ENCODE measurements around the gene CACNA1B.
"Not testable (repeated sequence)": the region's sequence is repeated elsewhere in the genome, so short reads cannot be mapped to it uniquely, and the experiment has no call there.

Gene CACNA1B

DNA sequence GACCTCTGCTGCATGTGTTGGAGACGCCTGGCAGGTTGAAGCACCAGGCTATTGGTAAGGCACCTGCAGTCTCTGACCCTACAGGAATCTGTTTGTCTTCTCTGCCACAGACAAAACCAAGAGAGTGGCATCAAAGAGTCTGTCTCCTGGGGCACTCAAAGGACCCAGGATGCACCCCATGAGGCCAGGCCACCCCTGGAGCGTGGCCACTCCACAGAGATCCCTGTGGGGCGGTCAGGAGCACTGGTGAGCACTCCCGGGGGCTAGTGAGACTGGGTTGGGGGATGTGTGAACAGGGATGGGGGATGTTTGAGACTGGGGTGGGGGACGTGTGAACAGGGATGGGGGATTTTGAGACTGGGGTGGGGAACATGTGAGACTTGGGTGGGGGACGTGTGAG lies 240.3 kb downstream of the CACNA1B start:
- Histone ChIP-seq H3K27me3 (ENCODE audit: control insufficient read depth in 1 of 2, insufficient read depth in 2 of 2, low read length in 2 of 2) (peaks cover 0 to 9% of the 10 kb centered on the region in 2 donors), H3K36me3 (ENCODE audit: insufficient read depth, low read length) (no peaks in the 10 kb centered on the region), H3K27ac (ENCODE audit: low read depth, low read length) (no peak overlapping the region), H3K9me3 (ENCODE audit: low read length) (no peaks in the 10 kb centered on the region), H3K4me3 (ENCODE audit: low read depth in 1 of 2, low read length in 2 of 2) (no peak overlapping the region), H3K4me1 (ENCODE audit: insufficient read depth, low read length) (no peaks in the 10 kb centered on the region), H3K9ac (ENCODE audit: low read length) (no peak overlapping the region)

DNA sequence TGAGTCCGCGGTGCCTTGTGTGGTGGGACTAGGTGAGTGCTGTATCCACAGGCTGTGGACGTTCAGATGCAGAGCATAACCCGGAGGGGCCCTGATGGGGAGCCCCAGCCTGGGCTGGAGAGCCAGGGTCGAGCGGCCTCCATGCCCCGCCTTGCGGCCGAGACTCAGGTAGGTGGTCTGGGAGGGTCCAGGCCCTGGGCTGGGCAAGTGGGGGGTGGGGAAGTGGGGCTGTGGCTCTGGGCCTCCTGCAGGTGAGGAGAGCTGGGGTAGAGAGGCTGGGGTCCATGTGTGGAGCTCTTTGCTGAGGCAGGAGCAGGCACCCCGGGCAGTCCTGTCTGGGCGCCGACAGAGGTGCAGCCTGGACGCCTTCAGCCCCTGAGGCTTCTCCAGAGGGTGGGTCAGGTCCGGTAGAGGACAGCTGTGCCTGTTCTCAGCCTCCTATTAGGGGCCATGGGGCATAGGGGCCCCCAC lies 241.1 kb downstream of the CACNA1B start:
- Histone ChIP-seq H3K9me3 (ENCODE audit: low read length) (no peaks in the 10 kb centered on the region), H3K36me3 (ENCODE audit: insufficient read depth, low read length) (no peaks in the 10 kb centered on the region), H3K4me3 (ENCODE audit: low read depth in 1 of 2, low read length in 2 of 2) (no peak overlapping the region), H3K4me1 (ENCODE audit: insufficient read depth, low read length) (no peaks in the 10 kb centered on the region), H3K9ac (ENCODE audit: low read length) (no peak overlapping the region), H3K27ac (ENCODE audit: low read depth, low read length) (no peak overlapping the region), H3K27me3 (ENCODE audit: control insufficient read depth in 1 of 2, insufficient read depth in 2 of 2, low read length in 2 of 2) (peaks cover 0 to 9% of the 10 kb centered on the region in 2 donors)

DNA sequence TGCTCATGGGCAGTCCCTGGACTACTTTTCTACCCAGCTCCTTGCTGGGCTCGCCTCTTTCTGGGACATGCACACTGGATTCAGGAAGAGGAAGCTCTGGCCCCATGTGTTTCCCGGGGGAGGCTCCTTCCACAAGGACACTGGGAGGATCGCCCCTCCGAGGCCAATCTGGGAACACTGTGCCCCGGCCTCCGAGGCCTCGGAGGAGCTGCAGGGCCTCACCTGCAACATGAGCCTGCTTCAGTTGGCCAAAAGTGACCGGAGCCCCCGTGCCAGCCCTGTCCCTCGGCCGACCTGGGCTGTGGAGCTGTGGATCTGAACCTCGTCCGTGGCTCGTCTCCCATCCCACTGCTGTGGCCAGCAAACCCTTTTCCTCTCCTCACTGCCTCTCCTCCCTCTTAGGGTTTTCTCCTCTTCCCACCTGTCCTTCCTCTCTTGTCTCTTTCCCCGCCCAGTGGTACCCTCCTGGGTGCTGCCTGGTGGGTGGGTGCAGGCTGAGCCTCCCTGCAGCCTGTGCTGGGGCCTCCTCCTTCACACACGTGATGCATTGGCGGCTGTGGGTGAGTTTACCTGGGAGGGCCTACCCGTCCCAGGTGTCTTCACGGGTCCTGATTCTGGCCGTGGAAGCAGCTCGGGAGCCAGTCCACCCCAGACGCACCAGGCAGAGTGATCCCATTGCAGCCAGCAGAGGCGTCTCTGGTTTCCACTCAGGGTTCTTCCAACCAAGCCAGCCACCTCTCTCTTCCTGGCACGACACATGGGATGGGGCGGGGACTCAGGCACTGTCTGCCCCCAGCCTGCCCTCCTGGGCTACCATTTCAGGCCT lies 241.8 kb downstream of the CACNA1B start:
- Histone ChIP-seq H3K4me3 (ENCODE audit: low read depth in 1 of 2, low read length in 2 of 2) (no peak overlapping the region), H3K36me3 (ENCODE audit: insufficient read depth, low read length) (no peaks in the 10 kb centered on the region), H3K27ac (ENCODE audit: low read depth, low read length) (no peak overlapping the region), H3K9me3 (ENCODE audit: low read length) (no peaks in the 10 kb centered on the region), H3K27me3 (ENCODE audit: control insufficient read depth in 1 of 2, insufficient read depth in 2 of 2, low read length in 2 of 2) (peaks cover 0 to 9% of the 10 kb centered on the region in 2 donors), H3K4me1 (ENCODE audit: insufficient read depth, low read length) (no peaks in the 10 kb centered on the region), H3K9ac (ENCODE audit: low read length) (no peak overlapping the region)

DNA sequence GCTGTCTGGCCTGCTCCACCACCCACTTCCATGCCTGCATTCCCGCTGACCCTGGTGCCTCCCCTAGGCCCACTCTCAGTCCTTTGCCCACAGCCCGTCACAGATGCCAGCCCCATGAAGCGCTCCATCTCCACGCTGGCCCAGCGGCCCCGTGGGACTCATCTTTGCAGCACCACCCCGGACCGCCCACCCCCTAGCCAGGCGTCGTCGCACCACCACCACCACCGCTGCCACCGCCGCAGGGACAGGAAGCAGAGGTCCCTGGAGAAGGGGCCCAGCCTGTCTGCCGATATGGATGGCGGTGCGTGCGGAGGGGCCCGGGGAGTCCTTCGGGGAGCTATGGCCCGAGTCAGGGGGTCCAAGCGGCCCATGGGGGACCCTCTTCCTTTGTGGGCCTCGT lies 242.5 kb downstream of the CACNA1B start:
- peaks cover 0 to 9% of the 10 kb centered on the region in 2 donors for H3K27me3 ChIP-seq (ENCODE audit: control insufficient read depth in 1 of 2, insufficient read depth in 2 of 2, low read length in 2 of 2)
- no peaks in the 10 kb centered on the region for H3K4me1 ChIP-seq (ENCODE audit: insufficient read depth, low read length)
- H3K9ac ChIP-seq (ENCODE audit: low read length): no peak overlapping the region
- H3K4me3 ChIP-seq (ENCODE audit: low read depth in 1 of 2, low read length in 2 of 2): no peak overlapping the region
- H3K9me3 ChIP-seq (ENCODE audit: low read length): no peaks in the 10 kb centered on the region
- H3K27ac ChIP-seq (ENCODE audit: low read depth, low read length): no peak overlapping the region
- no peaks in the 10 kb centered on the region for H3K36me3 ChIP-seq (ENCODE audit: insufficient read depth, low read length)

DNA sequence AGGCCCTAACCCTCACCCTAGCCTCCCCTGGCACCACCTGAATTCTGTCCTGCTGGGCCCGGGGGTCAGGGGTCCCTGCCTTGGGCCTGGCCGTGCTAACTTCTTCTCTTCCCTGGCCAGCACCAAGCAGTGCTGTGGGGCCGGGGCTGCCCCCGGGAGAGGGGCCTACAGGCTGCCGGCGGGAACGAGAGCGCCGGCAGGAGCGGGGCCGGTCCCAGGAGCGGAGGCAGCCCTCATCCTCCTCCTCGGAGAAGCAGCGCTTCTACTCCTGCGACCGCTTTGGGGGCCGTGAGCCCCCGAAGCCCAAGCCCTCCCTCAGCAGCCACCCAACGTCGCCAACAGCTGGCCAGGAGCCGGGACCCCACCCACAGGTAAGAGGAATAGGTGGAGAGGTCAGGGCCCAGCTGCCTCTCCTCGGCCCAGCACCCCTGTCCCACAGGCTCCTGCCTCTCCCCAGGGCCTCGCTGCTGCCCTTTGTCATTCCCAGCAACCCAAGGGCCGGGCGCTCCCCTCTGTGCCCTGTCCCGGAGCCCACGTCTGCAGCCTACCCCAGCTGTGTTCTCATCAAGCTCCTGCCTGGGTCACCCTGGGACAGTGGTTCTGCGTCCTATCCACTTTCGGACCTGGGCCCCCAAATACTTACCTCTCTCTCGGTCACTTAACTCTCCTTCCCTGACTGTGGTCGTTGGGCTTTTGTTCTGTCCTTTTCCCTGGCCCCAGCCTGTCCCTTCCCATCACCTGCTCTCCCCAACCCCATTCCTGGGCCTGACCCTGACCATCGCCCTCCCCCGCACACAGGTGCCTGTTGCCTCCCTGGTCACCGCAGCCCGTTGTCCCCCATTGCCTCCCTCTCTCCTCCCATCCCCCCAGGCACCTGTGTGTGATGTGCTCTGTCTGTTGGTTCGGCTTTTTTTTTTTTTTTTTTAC lies 243.2 kb downstream of the CACNA1B start:
- Histone ChIP-seq H3K27ac (ENCODE audit: low read depth, low read length) (no peak overlapping the region), H3K36me3 (ENCODE audit: insufficient read depth, low read length) (no peaks in the 10 kb centered on the region), H3K4me1 (ENCODE audit: insufficient read depth, low read length) (no peaks in the 10 kb centered on the region), H3K4me3 (ENCODE audit: low read depth in 1 of 2, low read length in 2 of 2) (no peak overlapping the region), H3K27me3 (ENCODE audit: control insufficient read depth in 1 of 2, insufficient read depth in 2 of 2, low read length in 2 of 2) (peaks cover 0 to 9% of the 10 kb centered on the region in 2 donors), H3K9me3 (ENCODE audit: low read length) (no peaks in the 10 kb centered on the region), H3K9ac (ENCODE audit: low read length) (no peak overlapping the region)

DNA sequence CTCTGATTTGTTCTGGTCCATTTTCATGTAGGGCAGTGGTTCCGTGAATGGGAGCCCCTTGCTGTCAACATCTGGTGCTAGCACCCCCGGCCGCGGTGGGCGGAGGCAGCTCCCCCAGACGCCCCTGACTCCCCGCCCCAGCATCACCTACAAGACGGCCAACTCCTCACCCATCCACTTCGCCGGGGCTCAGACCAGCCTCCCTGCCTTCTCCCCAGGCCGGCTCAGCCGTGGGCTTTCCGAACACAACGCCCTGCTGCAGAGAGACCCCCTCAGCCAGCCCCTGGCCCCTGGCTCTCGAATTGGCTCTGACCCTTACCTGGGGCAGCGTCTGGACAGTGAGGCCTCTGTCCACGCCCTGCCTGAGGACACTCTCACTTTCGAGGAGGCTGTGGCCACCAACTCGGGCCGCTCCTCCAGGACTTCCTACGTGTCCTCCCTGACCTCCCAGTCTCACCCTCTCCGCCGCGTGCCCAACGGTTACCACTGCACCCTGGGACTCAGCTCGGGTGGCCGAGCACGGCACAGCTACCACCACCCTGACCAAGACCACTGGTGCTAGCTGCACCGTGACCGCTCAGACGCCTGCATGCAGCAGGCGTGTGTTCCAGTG lies 244.0 kb downstream of the CACNA1B start:
- no peaks in the 10 kb centered on the region for H3K36me3 ChIP-seq (ENCODE audit: insufficient read depth, low read length)
- H3K9ac ChIP-seq (ENCODE audit: low read length): no peak overlapping the region
- H3K27me3 ChIP-seq (ENCODE audit: control insufficient read depth in 1 of 2, insufficient read depth in 2 of 2, low read length in 2 of 2): peaks cover 0 to 9% of the 10 kb centered on the region in 2 donors
- H3K27ac ChIP-seq (ENCODE audit: low read depth, low read length): no peak overlapping the region
- H3K9me3 ChIP-seq (ENCODE audit: low read length): no peaks in the 10 kb centered on the region
- no peaks in the 10 kb centered on the region for H3K4me1 ChIP-seq (ENCODE audit: insufficient read depth, low read length)
- no peak overlapping the region for H3K4me3 ChIP-seq (ENCODE audit: low read depth in 1 of 2, low read length in 2 of 2)

DNA sequence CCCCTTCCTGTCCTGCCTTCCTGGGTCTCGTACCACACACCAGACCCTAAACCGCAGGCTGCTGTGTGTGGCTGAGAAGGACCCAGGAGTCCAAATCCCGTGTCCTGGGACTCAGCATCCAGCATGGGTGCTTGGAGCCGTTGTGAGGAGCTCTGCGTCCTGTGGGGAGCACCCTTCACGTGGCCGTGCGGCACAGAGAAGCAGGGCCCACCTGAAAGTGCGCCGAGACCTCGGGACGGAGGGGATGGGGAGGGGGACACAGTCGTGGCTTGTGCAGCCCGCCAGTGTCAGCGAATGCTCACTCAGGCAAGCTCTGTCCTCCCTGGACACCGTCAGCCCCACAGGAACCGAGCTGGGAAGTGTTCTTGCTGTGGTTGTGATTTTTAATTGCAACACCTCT lies 244.6 kb downstream of the CACNA1B start:
- Histone ChIP-seq H3K4me3 (ENCODE audit: low read depth in 1 of 2, low read length in 2 of 2) (no peak overlapping the region), H3K27ac (ENCODE audit: low read depth, low read length) (no peak overlapping the region), H3K27me3 (ENCODE audit: control insufficient read depth in 1 of 2, insufficient read depth in 2 of 2, low read length in 2 of 2) (peaks cover 0 to 9% of the 10 kb centered on the region in 2 donors), H3K36me3 (ENCODE audit: insufficient read depth, low read length) (no peaks in the 10 kb centered on the region), H3K9ac (ENCODE audit: low read length) (no peak overlapping the region), H3K4me1 (ENCODE audit: insufficient read depth, low read length) (no peaks in the 10 kb centered on the region), H3K9me3 (ENCODE audit: low read length) (no peaks in the 10 kb centered on the region)

DNA sequence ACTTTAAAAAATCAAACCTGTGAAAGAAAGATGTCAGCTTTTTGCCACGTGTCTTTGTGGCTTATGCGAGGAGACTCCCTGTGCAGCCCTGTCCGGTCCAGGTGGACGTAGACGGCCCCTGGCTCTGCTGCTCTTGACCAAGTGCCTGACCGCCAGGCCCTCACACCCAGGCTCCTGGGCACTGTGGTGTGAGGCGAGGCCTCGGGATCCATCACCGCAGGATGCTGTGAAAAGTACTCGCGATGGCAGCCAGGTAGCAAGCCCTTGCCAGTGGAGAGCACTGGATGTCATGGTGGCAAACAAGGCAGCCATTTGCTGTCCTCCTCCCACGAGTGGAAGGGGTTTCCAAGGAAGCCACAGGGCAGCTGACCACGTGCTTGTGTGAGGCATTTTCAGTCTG lies 245.1 kb downstream of the CACNA1B start:
- Histone ChIP-seq H3K9ac (ENCODE audit: low read length) (no peak overlapping the region), H3K4me1 (ENCODE audit: insufficient read depth, low read length) (no peaks in the 10 kb centered on the region), H3K27me3 (ENCODE audit: control insufficient read depth in 1 of 2, insufficient read depth in 2 of 2, low read length in 2 of 2) (peaks cover 0 to 9% of the 10 kb centered on the region in 2 donors), H3K36me3 (ENCODE audit: insufficient read depth, low read length) (no peaks in the 10 kb centered on the region), H3K27ac (ENCODE audit: low read depth, low read length) (no peak overlapping the region), H3K4me3 (ENCODE audit: low read depth in 1 of 2, low read length in 2 of 2) (no peak overlapping the region), H3K9me3 (ENCODE audit: low read length) (no peaks in the 10 kb centered on the region)

DNA sequence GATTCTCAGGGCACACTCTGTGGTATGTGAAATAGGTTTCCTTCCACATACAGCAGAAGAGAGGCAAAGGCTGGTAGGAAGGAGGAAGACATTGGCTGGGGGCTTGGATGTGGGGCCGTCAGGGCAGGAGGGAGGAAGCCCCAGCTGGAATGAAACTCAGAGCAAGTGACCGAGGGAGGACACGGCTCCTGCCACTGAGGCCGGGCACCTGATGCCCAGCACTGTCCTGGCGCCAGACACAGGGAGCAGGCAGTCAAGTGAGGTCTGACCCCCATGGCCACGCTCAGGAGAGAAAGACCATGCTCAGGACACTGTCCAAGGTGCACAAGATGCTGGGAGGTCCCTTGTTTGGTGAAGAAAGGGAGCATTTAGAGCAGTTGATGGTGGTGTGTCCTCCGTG lies 245.5 kb downstream of the CACNA1B start:
- Histone ChIP-seq H3K9ac (ENCODE audit: low read length) (no peak overlapping the region), H3K4me3 (ENCODE audit: low read depth in 1 of 2, low read length in 2 of 2) (no peak overlapping the region), H3K27me3 (ENCODE audit: control insufficient read depth in 1 of 2, insufficient read depth in 2 of 2, low read length in 2 of 2) (peaks cover 0 to 9% of the 10 kb centered on the region in 2 donors), H3K9me3 (ENCODE audit: low read length) (no peaks in the 10 kb centered on the region), H3K27ac (ENCODE audit: low read depth, low read length) (no peak overlapping the region), H3K36me3 (ENCODE audit: insufficient read depth, low read length) (no peaks in the 10 kb centered on the region), H3K4me1 (ENCODE audit: insufficient read depth, low read length) (no peaks in the 10 kb centered on the region)

DNA sequence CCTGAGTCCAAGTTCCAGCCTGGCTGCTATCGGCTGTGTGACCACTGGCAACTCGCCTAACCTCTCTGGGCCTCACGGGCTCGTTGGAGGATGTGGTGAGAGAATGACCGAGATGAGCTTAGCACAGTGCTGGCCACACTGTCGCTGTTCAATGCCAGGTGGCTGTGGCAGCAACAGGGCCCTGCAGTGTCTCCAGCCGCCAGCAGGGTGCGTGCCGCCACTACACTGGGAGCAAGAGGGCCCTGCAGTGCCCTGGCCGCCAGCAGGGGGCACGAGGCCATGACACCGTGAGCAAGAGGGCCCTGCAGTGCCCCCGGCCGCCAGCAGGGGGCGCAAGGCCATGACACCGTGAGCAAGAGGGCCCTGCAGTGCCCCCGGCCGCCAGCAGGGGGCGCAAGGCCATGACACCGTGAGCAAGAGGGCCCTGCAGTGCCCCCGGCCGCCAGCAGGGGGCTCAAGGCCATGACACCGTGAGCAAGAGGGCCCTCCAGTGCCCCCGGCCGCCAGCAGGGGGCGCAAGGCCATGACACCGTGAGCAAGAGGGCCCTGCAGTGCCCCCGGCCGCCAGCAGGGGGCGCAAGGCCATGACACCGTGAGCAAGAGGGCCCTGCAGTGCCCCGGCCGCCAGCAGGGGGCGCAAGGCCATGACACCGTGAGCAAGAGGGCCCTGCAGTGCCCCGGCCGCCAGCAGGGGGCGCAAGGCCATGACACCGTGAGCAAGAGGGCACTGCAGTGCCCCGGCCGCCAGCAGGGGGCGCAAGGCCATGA lies 248.7 kb downstream of the CACNA1B start:
- not testable (repeated sequence) for H3K36me3 ChIP-seq (ENCODE audit: insufficient read depth, low read length); H3K4me3 ChIP-seq (ENCODE audit: low read depth in 1 of 2, low read length in 2 of 2); H3K9ac ChIP-seq (ENCODE audit: low read length); H3K9me3 ChIP-seq (ENCODE audit: low read length); H3K27ac ChIP-seq (ENCODE audit: low read depth, low read length); H3K4me1 ChIP-seq (ENCODE audit: insufficient read depth, low read length); H3K27me3 ChIP-seq (ENCODE audit: control insufficient read depth in 1 of 2, insufficient read depth in 2 of 2, low read length in 2 of 2)
